Activated CD4-positive, alpha-beta T cell treated with anti-CD3 and anti-CD28 coated beads, Interleukin-10, Interleukin-2, amounts not matched to agents 100 ng/mL and 50 ng/mL, durations not matched to agents 16 hours and 8 hours (primary cell): Measurements from ENCODE around the gene FLOT1.
"Not testable (repeated sequence)": the region's sequence is repeated elsewhere in the genome, so short reads cannot be mapped to it uniquely, and the experiment has no call there.

ENCODE experiments used
- DNase-seq: peaks from one replicate; pipeline ENCODE4 v3.0.0-alpha.2; 2020

Gene FLOT1

DNA sequence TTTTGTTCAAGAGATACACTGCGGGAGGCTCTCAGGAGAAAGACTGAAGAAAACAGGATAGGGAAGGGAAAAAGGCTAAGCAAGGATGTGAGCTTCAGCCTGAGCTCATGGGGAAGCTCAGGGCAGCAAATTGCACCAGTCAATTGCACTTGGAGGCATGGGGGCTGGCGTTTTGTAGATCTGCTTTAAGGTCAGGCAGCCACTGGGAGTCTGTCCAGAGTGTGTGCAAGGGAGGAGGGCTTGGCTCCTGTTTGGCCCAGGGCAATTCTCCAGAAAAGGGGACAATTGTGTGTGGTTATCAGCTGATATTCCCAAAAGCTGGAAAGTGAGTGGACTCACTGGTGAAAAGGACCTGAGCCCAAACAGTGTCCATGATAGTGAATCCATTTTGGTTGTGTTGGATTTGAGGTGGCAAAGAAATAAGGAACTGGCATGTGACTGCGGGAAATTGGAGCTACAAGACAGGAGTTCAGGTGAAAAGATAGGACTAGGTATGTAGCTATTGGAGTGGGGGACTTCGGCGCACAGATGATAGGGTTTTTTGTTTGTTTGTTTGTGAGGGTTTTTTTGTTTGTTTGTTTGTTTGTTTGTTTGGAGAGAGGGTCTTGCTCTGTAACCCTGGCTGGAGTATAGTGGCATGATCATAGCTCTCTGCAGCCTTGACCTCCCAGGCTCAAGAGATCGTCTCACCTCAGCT, 24.1 kb upstream of the FLOT1 start:
- no peak for DNase-seq

DNA sequence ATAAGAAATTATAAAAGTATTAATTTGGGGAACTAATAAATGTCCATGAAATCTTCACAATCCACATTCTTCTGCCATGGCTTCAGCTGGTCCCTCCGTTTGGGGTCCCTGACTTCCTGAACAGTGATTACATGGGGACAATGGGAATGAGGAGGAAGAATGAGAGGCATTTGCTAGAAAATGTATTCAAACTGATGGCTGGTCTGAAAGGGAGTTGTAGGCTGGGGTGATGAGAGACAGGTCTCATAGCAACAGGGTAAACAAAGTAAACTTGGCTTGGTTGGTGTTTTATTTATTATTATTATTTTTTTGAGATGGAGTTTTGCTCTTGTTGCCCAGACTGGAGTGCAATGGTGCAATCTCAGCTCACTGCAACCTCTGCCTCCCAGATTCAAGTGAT, 23.0 kb upstream of the FLOT1 start:
- DNase-seq: not testable (repeated sequence)

DNA sequence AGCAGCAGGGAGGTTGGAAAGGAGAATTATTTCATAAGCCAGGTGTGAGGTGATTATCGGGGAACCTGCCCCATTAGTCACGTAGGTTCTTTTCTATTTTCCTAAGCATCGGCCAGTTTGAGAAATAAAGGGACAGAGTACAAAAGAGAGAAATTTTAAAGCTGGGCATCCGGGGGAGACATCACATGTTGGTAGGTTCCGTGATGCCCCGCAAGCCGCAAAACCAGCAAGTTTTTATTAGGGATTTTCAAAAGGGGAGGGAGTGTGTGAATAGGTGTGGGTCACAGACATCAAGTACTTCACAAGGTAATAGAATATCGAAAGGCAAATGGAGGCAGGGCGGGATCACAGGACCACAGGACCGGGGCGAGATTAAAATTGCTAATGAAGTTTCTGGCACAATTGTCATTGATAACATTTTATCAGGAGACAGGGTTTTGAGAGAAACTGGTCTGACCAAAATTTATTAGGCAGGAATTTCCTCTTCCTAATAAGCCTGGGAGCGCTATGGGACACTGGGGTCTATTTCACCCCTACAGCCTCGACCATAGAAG, 22.1 kb upstream of the FLOT1 start:
- not testable (repeated sequence) for DNase-seq

DNA sequence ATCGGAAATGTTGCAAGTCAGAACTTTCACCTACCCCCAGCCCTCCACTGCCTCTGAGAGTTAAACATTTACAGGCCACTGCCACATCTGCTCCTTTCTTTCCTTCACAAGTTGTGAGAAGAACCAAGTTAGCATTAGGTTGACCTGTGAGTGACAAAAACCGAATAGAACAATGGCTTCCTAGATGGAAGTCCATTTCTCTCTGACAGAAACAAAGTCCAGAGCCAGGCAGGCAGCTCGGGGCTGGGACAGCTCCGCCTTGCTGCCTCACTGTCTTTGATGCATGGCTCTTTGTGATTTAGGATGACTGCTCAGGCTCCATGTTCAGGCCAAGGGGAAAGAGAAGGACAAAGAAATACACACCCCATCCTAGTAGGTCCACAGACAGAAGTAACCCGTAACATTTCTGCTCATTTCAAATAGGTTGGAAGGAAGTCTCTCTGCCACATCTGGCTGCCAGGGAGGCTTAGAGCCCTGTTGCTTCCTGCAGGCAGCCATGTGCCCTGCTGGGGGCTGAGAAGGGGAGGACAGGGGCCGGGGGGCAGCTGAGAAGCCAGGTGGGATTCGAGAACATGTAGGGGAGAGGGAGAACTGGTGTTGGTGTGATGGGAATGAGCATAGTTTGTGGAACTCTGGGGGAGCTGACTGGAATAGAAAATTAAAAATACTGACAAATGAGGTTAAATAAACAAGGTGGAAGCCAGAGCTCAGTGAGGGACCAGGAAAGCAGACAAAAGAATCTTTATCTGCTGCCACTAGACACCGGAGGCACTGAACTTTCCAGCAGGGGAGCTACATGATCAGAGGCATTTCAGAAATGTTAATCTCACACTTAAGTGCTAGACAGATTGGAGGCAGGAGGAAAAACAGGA, 21.4 kb upstream of the FLOT1 start:
- DNase-seq: no peak

DNA sequence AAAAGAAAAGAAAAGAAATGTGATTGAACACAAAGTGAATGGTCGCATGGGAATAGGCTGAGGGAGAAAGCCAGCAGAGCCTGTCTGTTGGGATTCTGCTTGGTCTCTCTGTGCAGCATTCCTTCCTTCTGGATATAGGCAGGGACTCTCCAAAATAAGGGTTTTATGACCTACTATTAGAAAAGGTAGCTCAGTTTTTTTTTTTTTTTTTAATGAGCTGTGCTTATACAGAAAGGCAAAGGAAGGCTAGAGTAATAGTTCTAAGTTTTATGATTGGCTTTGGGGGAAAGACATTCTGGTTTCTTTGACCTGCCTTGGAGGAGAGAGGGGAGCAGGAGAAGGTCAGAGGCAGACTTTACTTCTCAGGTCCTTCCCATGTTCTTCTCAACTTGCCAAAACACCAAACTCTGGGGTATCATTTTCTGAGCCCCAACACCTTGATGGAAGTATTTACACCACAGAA, 20.7 kb upstream of the FLOT1 start:
- DNase-seq: no peak

DNA sequence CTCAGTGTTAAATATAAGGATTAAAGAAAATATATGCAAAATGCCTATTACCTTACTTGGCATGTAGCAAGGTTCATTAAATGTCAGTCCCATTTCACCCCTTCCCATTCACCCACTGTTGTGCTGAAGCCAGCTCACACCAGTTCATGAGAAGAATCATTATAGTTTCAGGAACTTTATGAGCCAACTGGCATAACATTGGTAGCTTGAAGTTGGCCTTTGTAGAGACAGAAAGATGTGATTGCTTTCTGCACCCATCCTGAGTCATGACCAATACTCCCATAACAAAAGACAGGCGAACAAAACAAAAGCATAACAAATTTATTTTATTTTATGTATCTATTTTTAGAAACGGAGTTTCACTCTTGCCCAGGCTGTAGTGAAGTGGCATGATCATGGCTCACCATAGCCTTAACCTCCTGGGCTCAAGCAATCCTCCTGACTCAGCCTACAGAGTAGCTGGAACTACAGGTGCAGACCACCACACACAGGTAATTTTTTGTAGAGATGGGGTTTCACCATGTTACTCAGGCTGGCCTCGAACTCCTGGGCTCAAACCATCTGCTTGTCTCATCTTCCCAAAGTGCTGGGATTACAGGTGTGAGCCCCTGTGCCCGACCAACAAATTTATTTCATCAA, 19.4 kb upstream of the FLOT1 start:
- DNase-seq: no peak

DNA sequence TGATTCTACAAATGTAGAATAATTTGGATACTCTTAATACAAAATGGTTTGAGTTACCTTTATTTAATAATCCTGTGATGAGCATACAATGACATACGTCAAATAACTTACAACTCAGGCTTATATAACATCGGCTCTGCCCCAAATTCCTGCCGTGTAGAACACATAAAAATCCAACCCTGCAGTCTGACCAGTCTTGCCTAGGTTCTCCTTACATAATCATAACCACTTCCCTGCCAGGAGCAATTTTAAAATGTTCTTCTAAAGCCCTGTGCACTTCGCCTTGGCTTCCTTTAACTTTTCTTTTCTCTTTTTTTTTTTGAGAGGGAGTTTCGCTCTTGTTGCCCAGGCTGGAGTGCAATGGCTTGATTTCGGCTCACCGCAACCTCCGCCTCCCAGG, 18.1 kb upstream of the FLOT1 start:
- no peak for DNase-seq

DNA sequence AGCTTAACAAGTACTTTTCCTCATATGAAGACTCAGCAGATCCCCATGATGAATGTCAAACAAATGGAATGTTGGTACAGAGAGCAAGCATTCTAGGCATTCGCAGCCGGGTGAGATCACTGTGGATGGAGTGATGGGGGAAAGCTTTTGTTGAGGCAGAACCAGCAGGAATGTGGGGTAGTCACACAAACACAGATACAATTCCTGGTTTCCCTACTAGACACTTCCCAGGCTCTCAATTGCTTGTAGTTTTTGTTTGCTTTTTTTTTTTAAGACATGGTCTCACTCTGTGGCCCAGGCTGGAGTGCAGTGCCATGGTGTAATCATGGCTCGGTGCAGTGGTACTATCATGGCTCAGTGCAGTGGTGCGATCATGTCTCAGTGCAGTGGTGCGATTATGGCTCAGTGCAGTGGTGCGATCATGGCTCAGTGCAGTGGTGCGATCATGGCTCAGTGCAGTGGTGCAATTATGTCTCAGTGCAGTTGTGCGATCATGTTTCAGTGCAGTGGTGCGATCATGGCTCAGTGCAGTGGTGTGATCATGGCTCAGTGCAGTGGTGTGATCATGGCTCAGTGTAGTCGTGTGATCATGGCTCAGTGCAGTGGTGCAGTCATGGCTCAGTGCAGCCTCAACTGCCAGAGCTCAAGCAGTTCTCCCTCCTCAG, 17.2 kb upstream of the FLOT1 start:
- DNase-seq: no peak

DNA sequence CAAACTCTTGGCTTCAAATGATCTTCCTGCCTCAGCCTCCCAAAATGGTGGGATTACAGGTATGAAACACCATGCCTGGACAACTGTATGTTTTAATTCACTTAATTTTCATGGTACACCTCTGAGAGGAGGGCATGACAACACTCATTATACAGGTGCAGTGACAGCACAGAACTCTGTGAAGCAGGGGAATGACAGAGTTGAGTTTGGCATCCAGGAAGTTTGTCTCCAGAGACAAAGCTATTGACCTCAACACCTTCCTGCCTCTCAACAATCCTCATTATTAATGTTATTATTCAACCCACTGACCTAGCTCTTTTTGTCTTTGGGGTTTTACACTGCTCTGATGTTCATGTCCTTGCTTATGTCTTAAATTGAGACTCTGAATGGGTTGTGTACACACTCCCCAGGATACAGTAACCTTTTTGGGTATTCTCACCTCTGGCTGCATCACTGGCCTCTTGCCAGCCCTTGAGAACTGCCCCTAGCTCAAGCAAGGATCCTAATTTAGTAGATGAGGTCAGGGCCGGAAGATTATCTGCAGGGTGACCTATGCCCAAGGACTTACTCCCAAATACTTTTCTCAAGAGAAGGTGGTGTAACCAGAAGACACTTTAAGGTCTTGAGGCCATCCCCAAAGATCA, 14.9 kb upstream of the FLOT1 start:
- DNase-seq: no peak

DNA sequence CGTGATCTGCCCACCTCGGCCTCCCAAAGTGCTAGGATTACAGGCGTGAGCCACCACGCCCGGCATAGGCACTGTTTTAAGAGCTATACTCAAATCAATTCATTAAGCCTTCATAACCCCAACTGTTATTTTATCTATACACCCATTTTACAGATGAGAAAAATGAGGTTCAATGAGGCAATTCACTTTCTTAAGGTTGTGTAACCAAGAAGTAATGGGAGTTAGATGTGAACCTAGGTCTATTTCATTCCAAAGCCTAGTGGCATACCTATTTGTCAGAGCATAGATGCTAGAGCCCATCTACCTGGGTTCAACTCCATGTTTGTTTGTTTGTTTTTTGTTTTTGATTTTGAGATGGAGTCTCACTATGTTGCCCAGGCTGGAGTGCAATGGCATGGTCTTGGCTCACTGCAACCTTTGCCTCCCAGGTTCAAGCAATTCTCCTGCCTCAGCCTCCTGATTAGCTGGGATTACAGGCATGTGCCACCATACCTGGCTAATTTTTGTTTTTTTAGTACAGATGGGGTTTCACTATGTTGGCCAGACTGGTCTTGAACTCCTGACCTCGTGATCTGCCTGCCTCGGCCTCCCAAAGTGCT, 14.0 kb upstream of the FLOT1 start:
- DNase-seq: not testable (repeated sequence)

DNA sequence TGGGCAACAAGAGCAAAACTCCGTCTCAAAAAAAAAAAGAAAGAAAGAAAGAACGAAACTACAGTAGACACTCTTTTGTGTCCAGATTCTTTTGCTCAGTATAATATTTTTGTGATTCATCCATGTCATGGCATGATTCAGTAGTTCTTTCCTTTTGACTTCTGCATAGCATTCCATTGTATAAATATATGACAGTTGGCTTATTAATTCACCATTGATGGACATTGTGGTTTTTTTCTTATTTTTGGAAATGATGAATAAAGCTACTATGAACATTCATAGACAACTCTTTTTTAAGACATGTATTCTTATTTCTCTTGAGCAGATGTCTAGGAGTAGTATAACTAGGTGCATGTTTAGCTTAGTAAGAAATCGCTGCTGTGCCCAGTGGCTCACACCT, 12.1 kb upstream of the FLOT1 start:
- no peak for DNase-seq

DNA sequence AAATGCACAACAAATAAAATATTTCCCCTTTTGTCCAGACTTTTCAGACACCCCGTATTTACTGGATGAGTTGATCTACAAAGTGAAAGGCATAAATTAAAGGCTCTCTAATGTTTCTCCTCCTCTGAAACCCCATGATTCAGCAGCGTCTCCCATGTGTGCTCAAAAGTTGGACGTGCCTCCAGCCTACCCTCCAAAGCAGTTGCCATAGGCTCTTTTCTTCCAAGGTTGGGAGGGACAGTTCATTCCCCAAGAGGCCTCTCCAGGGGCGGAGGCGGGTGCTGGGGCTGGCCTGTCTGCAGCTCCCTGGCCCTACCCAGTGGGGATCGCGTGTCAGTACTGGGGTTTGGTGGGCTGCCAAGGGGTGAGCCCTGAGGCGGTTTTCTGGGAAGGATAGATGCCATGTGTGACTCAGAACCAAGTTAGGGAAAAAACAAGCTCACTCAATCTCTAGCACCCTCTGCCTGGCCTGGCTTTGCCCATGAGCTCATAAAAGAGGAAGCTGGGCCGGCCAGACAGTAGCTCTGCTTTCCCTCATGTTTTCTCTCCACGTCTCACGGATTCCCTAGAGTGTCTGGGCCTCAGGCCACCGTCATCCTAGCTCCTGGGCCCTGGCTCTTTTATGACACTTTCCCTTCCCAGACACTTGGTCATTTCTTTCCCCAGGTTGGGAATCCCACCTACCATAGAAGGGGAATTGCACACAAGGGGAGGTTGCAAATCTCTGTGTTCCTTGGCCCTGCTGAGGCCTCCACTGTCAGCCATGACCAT, 9.9 kb upstream of the FLOT1 start:
- DNase-seq: no peak

DNA sequence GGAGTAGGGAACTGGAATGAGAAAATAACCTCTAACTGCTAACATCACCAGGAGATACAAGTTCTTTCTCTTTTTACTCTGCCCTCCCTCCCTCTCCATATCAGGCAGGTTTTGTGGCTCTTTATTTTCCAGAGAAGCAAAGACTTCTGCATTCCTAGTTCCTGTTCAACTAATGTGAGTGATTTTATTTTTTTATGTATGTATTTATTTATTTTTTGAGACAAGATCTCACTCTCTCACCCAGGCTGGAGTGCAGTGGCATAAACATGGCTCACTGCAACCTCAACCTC, 7.8 kb upstream of the FLOT1 start:
- no peak for DNase-seq

DNA sequence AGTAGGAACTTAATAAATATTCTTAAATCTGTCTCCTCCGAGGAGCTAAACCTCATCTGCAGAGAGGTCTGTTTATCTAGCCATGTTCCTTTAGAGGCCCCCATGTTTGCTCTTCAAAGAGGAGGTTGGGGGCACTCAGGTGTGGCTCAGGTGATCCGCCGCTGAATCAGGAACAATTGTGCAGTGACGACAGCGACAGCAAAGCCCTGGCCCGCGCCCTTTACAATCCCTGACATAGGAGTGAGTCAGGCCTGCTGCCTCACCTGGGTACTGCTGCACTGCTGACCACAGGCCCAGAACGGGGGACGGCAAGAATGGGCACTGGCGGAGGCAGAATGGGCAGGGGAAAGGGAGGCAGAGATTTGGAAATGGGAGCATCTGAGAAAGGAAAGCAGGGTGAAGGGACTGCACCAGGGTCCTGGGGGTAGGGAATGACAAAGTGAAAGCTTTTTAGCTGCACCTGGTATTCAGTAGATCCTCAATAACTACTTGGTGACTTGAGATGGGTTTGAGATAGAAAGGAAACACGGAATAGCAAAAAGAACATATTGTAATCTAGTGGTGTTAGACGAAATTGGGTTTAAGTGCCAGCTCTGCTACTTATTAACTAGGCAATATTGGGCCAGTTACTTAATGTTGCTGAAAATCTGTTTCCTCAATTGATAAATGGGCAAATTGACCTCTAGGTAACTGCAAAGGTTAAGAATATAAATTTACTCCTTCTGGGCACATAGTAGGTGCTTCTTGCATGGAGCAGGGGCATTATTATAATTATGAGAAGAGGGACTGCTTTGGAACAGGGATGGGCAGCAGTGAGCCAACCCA, 7.3 kb upstream of the FLOT1 start:
- DNase-seq: no peak

DNA sequence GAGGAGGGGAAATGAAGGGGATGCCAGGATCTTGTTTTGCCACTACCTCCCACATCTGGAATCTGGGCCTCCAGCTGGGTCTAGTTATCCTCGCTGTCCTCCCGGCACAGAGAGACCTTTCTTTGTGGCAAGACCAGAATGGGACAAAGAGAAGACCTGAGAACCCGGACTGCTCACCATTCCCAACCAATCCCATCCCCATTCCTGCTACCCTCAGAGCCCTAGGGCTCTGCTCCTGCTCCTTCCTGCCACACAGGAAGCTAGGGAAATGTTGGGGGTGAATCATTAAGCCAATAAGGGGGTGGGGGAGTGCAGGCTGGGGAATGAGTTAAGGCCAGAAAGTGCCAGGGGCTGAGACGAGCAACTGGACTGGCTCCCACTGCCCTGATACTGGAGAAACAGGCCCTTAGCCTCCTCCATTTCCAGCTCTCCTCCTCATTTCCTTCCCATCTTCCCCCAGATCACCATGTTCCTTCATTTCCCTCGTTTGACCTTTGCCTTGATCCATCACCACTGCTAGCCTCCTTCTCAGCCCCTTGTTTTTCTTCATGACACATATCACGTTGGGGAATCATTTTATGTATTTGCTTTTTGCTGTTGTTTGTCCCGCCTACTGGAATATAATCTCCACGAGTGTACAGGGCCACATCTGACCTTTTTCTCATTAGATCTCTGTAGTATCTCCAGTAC, 6.5 kb upstream of the FLOT1 start:
- DNase-seq: no peak

DNA sequence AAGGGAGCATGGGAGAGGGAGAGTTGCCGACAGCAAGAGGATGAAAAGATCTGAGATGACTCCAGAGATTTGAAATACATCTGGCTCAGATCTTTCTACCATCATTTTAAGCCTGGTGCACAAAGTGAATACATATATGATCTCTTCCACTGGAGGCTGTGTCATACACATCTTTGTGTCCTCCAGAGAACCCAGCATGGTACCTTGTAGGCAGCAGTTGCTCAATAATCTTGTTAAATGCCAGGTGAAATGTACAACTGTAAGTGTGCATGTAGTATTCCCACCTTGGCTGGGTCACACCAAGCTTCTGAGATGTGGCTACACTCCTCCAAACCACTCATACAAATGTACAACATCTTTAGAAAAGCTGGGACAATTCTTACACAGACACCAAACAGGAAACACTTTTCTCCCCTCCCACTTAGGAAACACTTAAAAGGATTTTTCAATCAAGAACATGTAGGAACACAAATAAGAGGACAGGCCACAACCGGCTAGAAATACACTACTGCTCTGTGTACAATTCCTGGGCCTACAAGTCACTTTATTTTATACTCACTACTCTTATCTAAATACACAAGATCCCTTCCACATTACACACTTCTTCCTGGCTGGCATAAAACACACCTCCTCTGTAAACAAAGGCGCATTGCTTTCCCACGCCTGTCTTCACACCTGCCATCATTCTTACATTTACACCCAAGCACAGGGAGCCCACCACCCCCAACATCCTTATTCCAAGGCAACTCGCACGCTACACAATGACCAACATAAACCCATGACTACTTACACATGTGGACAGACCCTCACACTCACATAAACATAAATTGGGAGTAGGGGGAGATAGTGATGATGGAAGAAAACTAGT, 5.6 kb upstream of the FLOT1 start:
- no peak for DNase-seq

DNA sequence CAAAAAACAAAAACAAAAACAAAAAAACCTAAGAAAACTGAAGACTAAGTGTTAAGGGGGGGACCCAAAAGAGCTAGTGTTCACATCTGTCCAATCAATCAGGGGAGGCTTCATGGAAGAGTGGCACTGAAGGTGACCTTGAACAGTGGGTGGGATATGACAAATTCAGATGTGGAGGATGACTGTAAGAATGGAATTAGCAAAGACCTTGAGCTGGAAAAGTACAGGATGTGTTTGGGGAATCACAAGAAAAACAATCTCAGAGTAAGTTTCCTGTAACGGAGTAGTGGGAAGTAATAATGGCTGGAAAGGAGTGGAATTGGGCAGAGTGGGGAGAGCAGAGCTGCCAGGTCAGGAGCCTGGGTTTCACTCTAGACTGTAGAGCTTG, 4.8 kb upstream of the FLOT1 start:
- DNase-seq: no peak

DNA sequence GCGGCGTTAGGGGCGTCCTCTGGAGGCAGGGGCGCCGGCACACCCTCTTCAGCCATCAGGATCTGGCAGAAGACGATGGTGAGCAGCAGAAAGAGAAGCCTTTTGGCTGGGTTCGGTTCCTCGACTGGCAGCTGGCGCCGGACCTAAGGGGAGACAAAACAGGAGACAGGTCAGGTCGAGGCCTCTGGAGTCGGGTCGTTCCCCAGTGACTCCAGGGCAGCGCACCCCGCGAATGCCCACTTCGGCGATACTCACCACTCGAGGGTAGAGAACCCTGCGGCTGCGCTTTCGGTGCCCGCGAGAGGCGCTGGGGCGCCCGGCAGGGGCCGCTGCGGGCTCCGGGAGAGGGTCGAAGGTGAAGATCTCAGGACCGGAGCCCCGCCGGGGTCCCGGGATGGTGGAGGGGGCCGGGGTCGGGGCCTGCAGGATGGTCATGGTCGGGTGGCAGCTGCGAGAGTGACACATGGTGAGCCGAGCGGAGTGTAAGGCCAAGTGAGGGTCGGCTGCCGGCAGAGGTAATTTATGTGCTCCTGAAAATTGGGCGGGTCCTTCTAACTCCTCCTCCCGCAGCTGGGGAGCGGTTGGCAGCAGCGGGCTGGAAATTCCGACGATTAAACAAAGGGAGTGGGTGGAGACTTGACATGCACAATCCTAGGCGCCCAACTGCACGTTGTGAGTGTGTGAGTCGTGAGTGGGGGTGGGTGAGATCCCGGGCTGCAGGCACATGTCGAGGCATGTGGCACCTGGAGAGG, 1.7 kb upstream of the FLOT1 start, which contains the start of gene IER3:
Gene IER3, minus strand, starts transcription at position 494 of the 752 bp plus-strand sequence. Its CDS starts 29 bp downstream, at position 465.
- DNase-seq: peak; percentile 93
